Urinary bladder (tissue), 4 donors: ENCODE measurements around the gene APOBEC3G. TPM values are rescaled to one million over a fixed set of nuclear protein-coding genes. Genes with fewer than 3 reads are reported as not detected.
"Not testable (repeated sequence)": the region's sequence is repeated elsewhere in the genome, so short reads cannot be mapped to it uniquely, and the experiment has no call there.

Experiments used
- DNase-seq: peaks from one replicate; pipeline ENCODE4 v3.0.0-alpha.2; 2015; ENCODE audit errors: extremely low spot score
- H3K27ac ChIP-seq: one replicate; pipeline ENCODE4 v1.5.1; 2013; ENCODE audit warnings: low read depth, mild to moderate bottlenecking, moderate library complexity
- H3K36me3 ChIP-seq: one replicate; pipeline ENCODE4 v1.6.1; 2013; ENCODE audit warnings: mild to moderate bottlenecking, moderate library complexity; ENCODE audit not compliant: insufficient read depth
- H3K4me1 ChIP-seq: one replicate; pipeline ENCODE4 v1.6.1; 2013; ENCODE audit warnings: mild to moderate bottlenecking, moderate library complexity; ENCODE audit not compliant: insufficient read depth
- H3K4me3 ChIP-seq: one replicate; pipeline ENCODE4 v1.5.1; 2013; ENCODE audit warnings: low read depth, low read length
- WGBS: extraction: QIAGEN DNeasy Blood & Tissue Kit; methylation state at CpG from one replicate; pipeline ENCODE4 v1.1.7; 2013; 5-methylcytosine and 5-hydroxymethylcytosine counted together
- polyA plus RNA-seq: library from polyadenylated mRNA; stranded (reverse); fragments of 200-250 nt; gene quantifications from one replicate; pipeline ENCODE4 v1.2.3, GENCODE V29; 2013
- total RNA-seq: library from RNA; depleted of rRNA; stranded (reverse); fragments of >200 nt; gene quantifications from one replicate; pipeline ENCODE4 v1.2.3, GENCODE V29; 2014
- donor health status: healthy with polysubstance abuse.
- donor health status: healthy.

APOBEC3G gene
- total and polyA plus RNA-seq, 2 donors, result 10.1 to 12.7 TPM

GRCh38 chr22:39078329-39078728 is 1.3 kb downstream of the APOBEC3G start:
- Histone ChIP-seq H3K4me1 (no peaks in the 10 kb centered on the region), H3K36me3 (no peaks in the 10 kb centered on the region), H3K27ac (no peak overlapping the region), H3K4me3 (no peak overlapping the region)
- 87% methylated on average over 8 of the region's 8 CpGs for WGBS
- no peak for DNase-seq

DNA sequence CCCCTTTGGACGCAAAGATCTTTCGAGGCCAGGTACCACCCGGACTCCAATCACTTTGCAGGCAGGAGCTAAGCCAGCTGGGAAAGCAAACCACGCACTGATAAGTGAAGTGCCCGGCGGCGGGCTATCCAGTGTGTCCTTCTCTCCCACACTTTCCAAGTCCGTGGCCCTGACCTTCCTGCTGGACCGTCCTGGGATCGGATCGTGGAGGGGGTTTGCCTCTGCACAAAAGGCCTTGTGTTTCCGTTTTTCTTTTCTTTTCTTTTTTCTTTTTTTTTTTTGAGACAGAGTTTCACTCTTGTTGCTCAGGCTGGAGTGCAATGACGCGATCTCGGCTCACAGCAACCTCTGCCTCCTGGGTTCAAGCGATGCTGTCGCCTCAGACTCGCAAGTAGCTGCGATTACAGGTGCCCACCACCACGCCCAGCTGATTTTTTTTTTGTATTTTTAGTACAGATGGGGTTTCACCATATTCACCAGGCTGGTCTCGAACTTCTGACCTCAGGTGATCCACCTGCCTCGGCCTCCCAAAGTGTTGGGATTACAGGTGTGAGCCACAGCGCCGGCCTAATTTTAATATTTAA is 2.1 kb downstream of the APOBEC3G start:
- H3K4me1 ChIP-seq, H3K4me3 ChIP-seq, DNase-seq, H3K36me3 ChIP-seq, H3K27ac ChIP-seq: not testable (repeated sequence)
- 94% methylated on average over 21 of the region's 24 CpGs for WGBS

- Histone ChIP-seq H3K36me3 (no peaks in the 10 kb centered on the region), H3K4me3 (no peak overlapping the region), H3K27ac (no peak overlapping the region), H3K4me1 (no peaks in the 10 kb centered on the region)
- no peak for DNase-seq
- 76% methylated on average over 9 of the region's 9 CpGs for WGBS
Observed at GRCh38 chr22:39080052-39080762, 3.1 kb downstream of the APOBEC3G start.

DNA sequence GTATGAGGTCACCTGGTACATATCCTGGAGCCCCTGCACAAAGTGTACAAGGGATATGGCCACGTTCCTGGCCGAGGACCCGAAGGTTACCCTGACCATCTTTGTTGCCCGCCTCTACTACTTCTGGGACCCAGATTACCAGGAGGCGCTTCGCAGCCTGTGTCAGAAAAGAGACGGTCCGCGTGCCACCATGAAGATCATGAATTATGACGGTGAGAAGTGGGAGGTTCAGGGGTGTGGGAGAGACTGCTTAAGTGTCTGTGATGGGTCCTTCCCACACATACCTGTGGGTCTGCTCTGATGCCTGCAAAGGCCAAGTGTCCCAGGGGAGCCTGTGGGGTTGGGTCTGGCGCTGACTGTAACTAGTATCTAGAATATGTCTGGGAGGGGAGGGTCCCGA is 3.9 kb downstream of the APOBEC3G start:
- Histone ChIP-seq H3K4me1 (no peaks in the 10 kb centered on the region), H3K36me3 (no peaks in the 10 kb centered on the region), H3K27ac (no peak overlapping the region), H3K4me3 (no peak overlapping the region)
- no peak for DNase-seq
- 90% methylated on average over 12 of the region's 12 CpGs for WGBS

- no peak for DNase-seq
- 76% methylated on average over 8 of the region's 8 CpGs for WGBS
- no peak overlapping the region for H3K27ac ChIP-seq
- H3K4me3 ChIP-seq, result no peak overlapping the region
- H3K36me3 ChIP-seq, result no peaks in the 10 kb centered on the region
- no peaks in the 10 kb centered on the region for H3K4me1 ChIP-seq
Observed at GRCh38 chr22:39081598-39081997, 4.5 kb downstream of the APOBEC3G start.

- Histone ChIP-seq H3K36me3 (no peaks in the 10 kb centered on the region), H3K4me1 (no peaks in the 10 kb centered on the region), H3K4me3 (no peak overlapping the region), H3K27ac (no peak overlapping the region)
- DNase-seq, result no peak
- 81% methylated on average over 14 of the region's 14 CpGs for WGBS
Observed at GRCh38 chr22:39083212-39084165, 6.4 kb downstream of the APOBEC3G start.

GRCh38 chr22:39084666-39085065 is 7.6 kb downstream of the APOBEC3G start:
- no peak for DNase-seq

GRCh38 chr22:39087098-39087497 is 10.0 kb downstream of the APOBEC3G start:
- Histone ChIP-seq H3K27ac (no peak overlapping the region), H3K4me3 (no peak overlapping the region), H3K36me3 (no peaks in the 10 kb centered on the region), H3K4me1 (no peaks in the 10 kb centered on the region)
- DNase-seq, result no peak
- WGBS, result 96% methylated on average over 6 of the region's 6 CpGs

More at GRCh38 chr22:39084666-39085065, 7.6 kb downstream of the APOBEC3G start:
- Histone ChIP-seq H3K27ac (no peak overlapping the region), H3K4me3 (no peak overlapping the region), H3K36me3 (no peaks in the 10 kb centered on the region), H3K4me1 (no peaks in the 10 kb centered on the region)
- 88% methylated on average over 8 of the region's 8 CpGs for WGBS

GRCh38 chr22:39087881-39088684 is 11.0 kb downstream of the APOBEC3G start:
- Histone ChIP-seq H3K36me3 (no peaks in the 10 kb centered on the region), H3K4me3 (no peak overlapping the region), H3K27ac (no peak overlapping the region), H3K4me1 (no peaks in the 10 kb centered on the region)
- DNase-seq, result no peak
- WGBS, result 49% methylated on average over 18 of the region's 18 CpGs

GRCh38 chr22:39088685-39089032 is 11.6 kb downstream of the APOBEC3G start:
- Histone ChIP-seq H3K36me3 (no peaks in the 10 kb centered on the region), H3K4me1 (no peaks in the 10 kb centered on the region), H3K27ac (no peak overlapping the region), H3K4me3 (no peak overlapping the region)
- DNase-seq, result no peak
- 85% methylated on average over 5 of the region's 5 CpGs for WGBS

DNA sequence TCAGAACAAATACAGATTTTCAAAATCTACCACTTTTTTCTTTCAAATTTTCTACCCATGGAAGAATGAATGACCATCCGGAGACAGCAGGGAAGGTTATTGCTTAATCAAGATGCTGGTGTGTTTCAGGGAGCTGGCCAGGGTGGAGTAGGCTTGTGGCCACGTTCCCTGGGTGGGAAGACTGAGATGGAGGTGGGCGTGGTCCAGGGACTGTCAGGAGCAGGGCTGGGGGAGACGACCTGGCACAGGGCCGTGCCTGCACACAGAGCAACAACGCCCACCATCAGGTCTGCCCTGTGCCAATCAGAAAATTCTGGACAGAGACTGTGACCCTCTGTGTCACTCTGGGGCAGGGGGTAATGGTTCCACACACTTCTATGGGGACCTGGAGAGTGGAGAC is 12.9 kb downstream of the APOBEC3G start:
- no peak for DNase-seq
- WGBS, result 66% methylated on average over 6 of the region's 6 CpGs
- no peak overlapping the region for H3K27ac ChIP-seq
- no peak overlapping the region for H3K4me3 ChIP-seq
- no peaks in the 10 kb centered on the region for H3K36me3 ChIP-seq
- H3K4me1 ChIP-seq, result no peaks in the 10 kb centered on the region

DNA sequence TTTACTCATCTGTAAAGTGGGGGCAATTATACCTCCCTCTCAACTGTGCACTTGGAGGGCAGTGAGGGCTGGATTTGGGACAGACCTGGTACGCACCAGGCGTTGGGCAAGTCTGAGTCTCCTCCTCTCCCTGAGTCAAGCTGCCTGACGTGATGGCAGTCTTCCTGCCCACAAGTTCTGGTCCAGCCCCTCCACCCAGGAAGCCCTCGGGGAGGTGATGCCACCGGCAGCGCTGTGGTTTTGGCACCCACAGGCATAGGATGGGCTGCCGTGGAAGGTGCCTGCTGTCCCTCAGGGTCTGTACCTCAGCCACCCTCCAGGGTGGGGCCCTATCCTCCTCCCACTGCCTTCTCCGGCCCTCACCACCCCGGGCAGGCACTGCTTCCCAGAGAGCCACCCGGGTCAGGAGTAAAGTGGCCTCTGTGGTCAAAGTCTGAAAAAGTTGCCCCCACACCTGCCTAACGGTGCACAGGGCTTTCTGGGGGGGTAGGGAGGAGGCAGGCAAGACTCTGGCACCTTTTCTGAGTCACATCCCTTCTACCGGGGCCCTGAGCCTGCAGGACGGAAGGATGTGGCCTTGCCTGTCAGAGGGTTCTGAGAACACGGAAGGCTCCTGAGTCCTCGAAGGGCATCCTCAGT is 13.5 kb downstream of the APOBEC3G start:
- H3K4me1 ChIP-seq, result no peaks in the 10 kb centered on the region
- 72% methylated on average over 15 of the region's 15 CpGs for WGBS
- no peak overlapping the region for H3K4me3 ChIP-seq
- H3K36me3 ChIP-seq, result no peaks in the 10 kb centered on the region
- H3K27ac ChIP-seq, result no peak overlapping the region
- DNase-seq, result no peak
